GM12864 (cell line): ENCODE data around the gene APOBEC4.
"Not testable (repeated sequence)": the region's sequence is repeated elsewhere in the genome, so short reads cannot be mapped to it uniquely, and the experiment has no call there.

Experiments used
- DNase-seq: peaks from one replicate; pipeline ENCODE4 v3.0.0-alpha.2; 2011; ENCODE audit warnings: low read depth
- H3K4me3 ChIP-seq: 2 replicates; pipeline ENCODE4 v1.5.1; 2011; ENCODE audit warnings: mild to moderate bottlenecking, low read depth, low read length, control low read depth
- CTCF ChIP-seq: IDR thresholded peaks from 2 replicates; pipeline ENCODE4 v1.5.1; 2011; ENCODE audit warnings: low read depth, mild to moderate bottlenecking, moderate library complexity, low read length, control low read depth, inconsistent platforms; ENCODE audit errors: missing control alignments

The APOBEC4 gene

GRCh38 chr1:183686229-183686628 is 33.1 kb upstream of the APOBEC4 start:
- H3K4me3 ChIP-seq = no peak overlapping the region
- DNase-seq = no peak
- TF ChIP-seq CTCF = no peak

GRCh38 chr1:183685112-183685713 is 32.1 kb upstream of the APOBEC4 start:
- TF ChIP-seq CTCF = peak; percentile 58
- no peak overlapping the region for H3K4me3 ChIP-seq
- DNase-seq = peak; percentile 30

GRCh38 chr1:183679363-183679762 is 26.2 kb upstream of the APOBEC4 start:
- not testable (repeated sequence) for H3K4me3 ChIP-seq, DNase-seq

GRCh38 chr1:183678819-183679218 is 25.7 kb upstream of the APOBEC4 start:
- H3K4me3 ChIP-seq = no peak overlapping the region
- DNase-seq = no peak
- TF ChIP-seq CTCF = no peak

- H3K4me3 ChIP-seq = no peak overlapping the region
- no peak for DNase-seq
- no peak for TF ChIP-seq CTCF
Measured at GRCh38 chr1:183676586-183677189, 23.6 kb upstream of the APOBEC4 start.

GRCh38 chr1:183675883-183676585 is 22.9 kb upstream of the APOBEC4 start:
- no peak overlapping the region for H3K4me3 ChIP-seq
- no peak for DNase-seq
- TF ChIP-seq CTCF = no peak

GRCh38 chr1:183675381-183675780 is 22.3 kb upstream of the APOBEC4 start:
- no peak for DNase-seq
- no peak for TF ChIP-seq CTCF
- H3K4me3 ChIP-seq = no peak overlapping the region
